ENCODE measurements around the gene CCDC150.

- peak; percentile 47 for TF ChIP-seq CTCF (conservative IDR thresholded peaks at IDR 0.05; ENCODE audit: low read depth, low read length)
- no peak for TF ChIP-seq EZH2 (IDR thresholded peaks at IDR 0.05; ENCODE audit: low read length, unreplicated experiment)
Observed at GRCh38 chr2:196639180-196640030, at the start of gene CCDC150.
